WTC11 (cell line): Measurements from ENCODE around the gene PRRC2B. TPM values are rescaled to one million over a fixed set of nuclear protein-coding genes. Genes with fewer than 3 reads are reported as not detected.

Experiments
- ATAC-seq: fragments of 200-7000 bp; cut with Tn5 transposase; 2 replicates; pipeline ENCODE4 v1.10.0; 2021; ENCODE audit warnings: mild to moderate bottlenecking, moderate library complexity
- CTCF ChIA-PET: fragments of 300-600 bp; sonication (Branson Sonifier 250); formaldehyde crosslinking; loops from one replicate; lab custom pipeline; 2021; ENCODE audit warnings: antibody characterized with exemption; lab: Charles Lee
- POLR2A ChIA-PET: fragments of 350-600 bp; sonication (Branson Sonifier 250); formaldehyde crosslinking; loops from one replicate; lab custom pipeline; 2021; ENCODE audit warnings: antibody characterized with exemption; lab: Charles Lee
- DNase-seq: peaks from one replicate; pipeline ENCODE4 v3.0.0; 2021; ENCODE audit warnings: low spot score
- H3K27ac Mint-ChIP-seq: 2 replicates; pipeline ENCODE4 v1.8.0; 2021; ENCODE audit warnings: mixed read lengths
- H3K27me3 Mint-ChIP-seq: 2 replicates; pipeline ENCODE4 v1.8.0; 2021; ENCODE audit warnings: low read depth, mild to moderate bottlenecking, moderate library complexity, mixed read lengths
- H3K36me3 Mint-ChIP-seq: 2 replicates; pipeline ENCODE4 v1.8.0; 2021; ENCODE audit warnings: mixed read lengths
- H3K4me1 Mint-ChIP-seq: 2 replicates; pipeline ENCODE4 v1.8.0; 2022; ENCODE audit warnings: mixed read lengths
- H3K4me3 Mint-ChIP-seq: 2 replicates; pipeline ENCODE4 v1.8.0; 2021; ENCODE audit warnings: mild to moderate bottlenecking, moderate library complexity, mixed read lengths
- H3K9me3 Mint-ChIP-seq: 2 replicates; pipeline ENCODE4 v1.8.0; 2021; ENCODE audit warnings: mixed read lengths
- ATF3 ChIP-seq: sonication (generic); formaldehyde crosslinking; conservative IDR thresholded peaks from 2 replicates; pipeline ENCODE4 v1.8.1; 2022; ENCODE audit warnings: mild to moderate bottlenecking, missing genetic modification reagents
- CREB1 ChIP-seq: sonication (generic); formaldehyde crosslinking; IDR thresholded peaks from 2 replicates; pipeline ENCODE4 v1.8.0; 2023; ENCODE audit warnings: mild to moderate bottlenecking, missing genetic modification reagents
- FOXJ3 ChIP-seq: sonication (generic); formaldehyde crosslinking; IDR thresholded peaks from 2 replicates; pipeline ENCODE4 v1.9.0; 2021; ENCODE audit warnings: missing genetic modification reagents, mild to moderate bottlenecking, borderline replicate concordance
- HMGXB4 ChIP-seq: sonication (generic); formaldehyde crosslinking; IDR thresholded peaks from 2 replicates; pipeline ENCODE4 v1.8.1; 2023; ENCODE audit warnings: mild to moderate bottlenecking, moderate library complexity, missing genetic modification reagents
- JUN ChIP-seq: sonication (generic); formaldehyde crosslinking; IDR thresholded peaks from 2 replicates; pipeline ENCODE4 v1.8.0; 2023; ENCODE audit warnings: mild to moderate bottlenecking, missing genetic modification reagents
- NFATC4 ChIP-seq: fragments of 250-450 bp; sonication (Bioruptor Pico); IDR thresholded peaks from 2 replicates; pipeline ENCODE4 v1.9.0; 2021; ENCODE audit warnings: mild to moderate bottlenecking
- NFYB ChIP-seq: sonication (generic); formaldehyde crosslinking; conservative IDR thresholded peaks from 2 replicates; pipeline ENCODE4 v1.8.0; 2022; ENCODE audit warnings: low read depth, missing genetic modification reagents
- PRDM15 ChIP-seq: sonication (generic); formaldehyde crosslinking; IDR thresholded peaks from 2 replicates; pipeline ENCODE4 v1.8.0; 2022; ENCODE audit warnings: missing genetic modification reagents
- RELA ChIP-seq: sonication (generic); formaldehyde crosslinking; IDR thresholded peaks from 2 replicates; pipeline ENCODE4 v1.8.1; 2022; ENCODE audit warnings: missing genetic modification reagents, mild to moderate bottlenecking, borderline replicate concordance
- RORB ChIP-seq: fragments of 250-450 bp; sonication (Bioruptor Pico); IDR thresholded peaks from 2 replicates; pipeline ENCODE4 v1.9.0; 2021; ENCODE audit warnings: mild to moderate bottlenecking
- SMAD3 ChIP-seq: sonication (generic); formaldehyde crosslinking; IDR thresholded peaks from 2 replicates; pipeline ENCODE4 v1.8.0; 2022; ENCODE audit warnings: missing genetic modification reagents, mild to moderate bottlenecking, borderline replicate concordance
- SOX15 ChIP-seq: fragments of 250-450 bp; sonication (Bioruptor Pico); IDR thresholded peaks from 2 replicates; pipeline ENCODE4 v1.9.0; 2021; ENCODE audit warnings: mild to moderate bottlenecking
- TEAD1 ChIP-seq: sonication (generic); formaldehyde crosslinking; IDR thresholded peaks from 2 replicates; pipeline ENCODE4 v1.8.0; 2022; ENCODE audit warnings: mild to moderate bottlenecking, missing genetic modification reagents
- ZBTB21 ChIP-seq: sonication (generic); formaldehyde crosslinking; IDR thresholded peaks from 2 replicates; pipeline ENCODE4 v1.8.1; 2023; ENCODE audit warnings: mild to moderate bottlenecking, missing genetic modification reagents, borderline replicate concordance
- ZNF138 ChIP-seq: sonication (generic); formaldehyde crosslinking; conservative IDR thresholded peaks from 2 replicates; pipeline ENCODE4 v1.8.1; 2022; ENCODE audit warnings: mild to moderate bottlenecking, moderate library complexity, missing genetic modification reagents
- ZNF317 ChIP-seq: sonication (generic); formaldehyde crosslinking; IDR thresholded peaks from 2 replicates; pipeline ENCODE4 v1.8.1; 2023; ENCODE audit warnings: low read depth, mild to moderate bottlenecking, moderate library complexity, missing genetic modification reagents, borderline replicate concordance
- ZNF423 ChIP-seq: fragments of 250-450 bp; sonication (Bioruptor Pico); IDR thresholded peaks from 2 replicates; pipeline ENCODE4 v2.1.2; 2022; ENCODE audit warnings: mild to moderate bottlenecking, moderate library complexity
- total RNA-seq: library from RNA; stranded (reverse); gene quantifications from 3 replicates; pipeline ENCODE4 v1.2.3, GENCODE V29; 2021
- TF ChIP-seq, protein P1 (sequence below): fragments of 250-450 bp; sonication (Bioruptor Pico); conservative IDR thresholded peaks from 2 replicates; pipeline ENCODE4 v1.9.0; 2021; ENCODE audit warnings: mild to moderate bottlenecking
- TF ChIP-seq, protein P2 (sequence below): sonication (generic); formaldehyde crosslinking; IDR thresholded peaks from 2 replicates; pipeline ENCODE4 v1.8.1; 2023; ENCODE audit warnings: mild to moderate bottlenecking, missing genetic modification reagents

PRRC2B gene
- total RNA-seq, 1 experiment from 2014 or later, result 272 TPM

DNA sequence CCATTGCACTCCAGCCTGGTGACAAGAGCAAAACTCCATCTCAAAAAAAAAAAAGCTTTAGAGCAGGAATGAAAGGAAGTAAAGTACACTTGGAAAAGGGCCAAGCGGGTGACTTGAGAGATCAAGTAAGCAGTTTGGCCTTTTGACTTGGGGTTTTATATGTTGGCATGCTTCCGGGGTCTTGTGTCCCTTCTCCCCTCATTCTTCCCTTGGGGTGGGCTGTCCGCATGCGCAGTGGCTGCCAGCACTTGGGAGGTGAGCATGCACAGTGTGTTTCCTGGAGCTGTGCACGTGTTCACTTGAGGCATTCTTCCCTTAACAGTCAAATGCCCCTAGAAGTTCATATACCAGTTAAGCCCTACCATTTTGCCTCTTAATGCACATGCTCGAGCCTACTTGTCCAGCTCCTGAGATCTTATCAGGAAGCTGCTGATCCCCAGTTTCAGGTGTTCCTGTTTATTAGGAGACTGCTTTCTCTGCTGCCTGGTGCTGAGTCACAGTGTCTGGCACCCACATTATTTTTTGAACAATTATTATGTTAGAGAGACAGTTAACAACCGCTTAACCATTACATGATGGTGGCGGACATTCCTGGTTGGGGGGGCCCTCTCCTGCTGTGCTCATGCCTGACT, 32.6 kb upstream of the PRRC2B start:
- peak; percentile 3 for DNase-seq
- no peak for ATAC-seq
- peaks cover 20% of the 10 kb centered on the region for H3K4me1 Mint-ChIP-seq
- H3K27ac Mint-ChIP-seq, result no peak overlapping the region
- H3K4me3 Mint-ChIP-seq, result no peak overlapping the region
- TF ChIP-seq TEAD1 (CRISPR knock-in tag) (no peak), JUN (CRISPR knock-in tag) (no peak), ATF3 (CRISPR knock-in tag) (no peak)
- H3K27me3 Mint-ChIP-seq, result no peaks in the 10 kb centered on the region
- H3K36me3 Mint-ChIP-seq, result no peaks in the 10 kb centered on the region
- ChIA-PET CTCF (interaction anchor here (3.8 kb wide), 1 partner anchor 12 kb away, joined by 19 read pairs; no protein-coding TSS in a partner anchor), POLR2A (interaction anchor here (0.6 kb wide), 2 partner anchors 60 to 142 kb away, joined by 3 read pairs; no protein-coding TSS in a partner anchor)
- no peaks in the 10 kb centered on the region for H3K9me3 Mint-ChIP-seq

DNA sequence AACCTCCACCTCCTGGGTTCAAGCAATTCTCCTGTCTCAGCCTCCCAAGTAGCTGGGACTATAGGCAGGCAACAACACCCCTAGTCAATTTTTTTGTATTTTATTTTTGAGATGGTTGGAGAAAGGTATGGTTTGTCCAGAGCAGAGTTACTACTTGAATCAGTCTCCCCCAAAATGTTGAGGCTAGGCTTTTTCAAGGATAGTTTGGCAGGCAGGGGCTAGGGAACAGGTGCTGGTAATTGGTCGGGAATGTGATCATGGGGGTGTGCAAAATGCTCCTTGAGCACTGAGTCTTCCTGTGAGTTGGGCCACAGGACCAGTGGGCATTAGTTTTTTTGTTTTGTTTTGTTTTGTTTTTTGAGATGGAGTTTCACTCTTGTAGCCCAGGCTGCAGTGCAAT, 28.3 kb upstream of the PRRC2B start:
- POLR2A ChIA-PET, result no interaction called here
- DNase-seq (no peak), ATAC-seq (no peak)
- Mint-ChIP-seq H3K4me3 (no peak overlapping the region), H3K27me3 (no peaks in the 10 kb centered on the region), H3K27ac (no peak overlapping the region), H3K36me3 (no peaks in the 10 kb centered on the region), H3K4me1 (peaks cover 8% of the 10 kb centered on the region), H3K9me3 (no peaks in the 10 kb centered on the region)
- CTCF ChIA-PET, result interaction anchor here (0.6 to 2.2 kb wide), 5 partner anchors 15 to 1113 kb away, joined by 3 to 19 read pairs (median 4); no protein-coding TSS in a partner anchor
- TF ChIP-seq PRDM15 (CRISPR knock-in tag), result no peak
- no peak for TF ChIP-seq ZNF317 (CRISPR knock-in tag)
- TF ChIP-seq ZNF138 (CRISPR knock-in tag), result no peak

- CTCF ChIA-PET, result interaction anchor here (0.5 to 2.8 kb wide), 17 partner anchors 15 to 136 kb away, joined by 3 to 19 read pairs (median 4); partner anchors contain the start of gene POMT1
- H3K9me3 Mint-ChIP-seq, result peaks cover under 1% of the 10 kb centered on the region; the same call in 1 of the 2 replicates
- peak; percentile 58 for DNase-seq
- peak; percentile 97 for ATAC-seq
- peaks cover 9% of the 10 kb centered on the region for H3K4me1 Mint-ChIP-seq
- POLR2A ChIA-PET, result no interaction called here
- H3K27ac Mint-ChIP-seq, result peak overlapping the region; percentile 59
- H3K27me3 Mint-ChIP-seq, result no peaks in the 10 kb centered on the region; the same call in 1 of the 2 replicates
- no peak overlapping the region for H3K4me3 Mint-ChIP-seq
- H3K36me3 Mint-ChIP-seq, result peaks cover under 1% of the 10 kb centered on the region; the same call in 1 of the 2 replicates
- TF ChIP-seq SMAD3 (no peak), ZBTB21 (CRISPR knock-in tag) (no peak), SOX15 (CRISPR knock-in tag) (no peak), NFYB (CRISPR knock-in tag) (no peak), RELA (CRISPR knock-in tag) (no peak), CREB1 (no peak), HMGXB4 (no peak), FOXJ3 (CRISPR knock-in tag) (no peak), NFATC4 (CRISPR knock-in tag) (no peak), ATF3 (CRISPR knock-in tag) (no peak), RORB (CRISPR knock-in tag) (no peak), ZNF423 (CRISPR knock-in tag) (no peak)
- TF ChIP-seq, protein P1, sequence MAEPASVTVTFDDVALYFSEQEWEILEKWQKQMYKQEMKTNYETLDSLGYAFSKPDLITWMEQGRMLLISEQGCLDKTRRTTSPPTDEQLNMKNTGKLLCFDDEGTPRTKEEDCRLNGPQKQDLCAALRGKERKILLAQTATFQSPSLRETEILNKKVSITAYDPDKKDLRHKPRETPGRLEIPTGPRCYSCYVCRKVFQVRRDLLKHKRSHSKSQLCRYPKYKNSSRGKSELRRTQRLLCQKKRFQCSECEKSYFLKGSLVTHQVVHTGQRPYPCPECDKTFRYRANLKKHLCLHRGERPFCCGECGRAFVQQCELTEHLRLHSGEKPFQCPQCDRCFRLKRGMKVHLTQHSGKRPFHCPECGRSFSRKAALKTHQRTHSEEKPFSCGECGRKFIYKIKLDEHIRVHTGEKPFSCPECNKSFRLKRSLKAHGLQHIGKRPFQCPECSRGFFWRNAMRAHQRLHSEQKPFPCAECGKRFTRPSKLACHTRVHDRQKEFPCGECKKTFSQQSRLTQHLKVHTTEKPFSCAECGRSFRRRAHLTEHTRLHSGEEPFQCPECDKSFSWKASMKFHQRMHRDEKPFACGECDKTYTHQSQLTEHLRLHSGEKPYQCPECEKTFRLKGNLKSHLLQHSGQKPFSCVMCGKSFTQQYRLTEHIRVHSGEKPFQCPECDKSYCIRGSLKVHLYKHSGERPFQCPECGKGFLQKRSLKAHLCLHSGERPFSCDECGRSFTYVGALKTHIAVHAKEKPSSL (CRISPR knock-in tag), result no peak
- TF ChIP-seq, protein P2, sequence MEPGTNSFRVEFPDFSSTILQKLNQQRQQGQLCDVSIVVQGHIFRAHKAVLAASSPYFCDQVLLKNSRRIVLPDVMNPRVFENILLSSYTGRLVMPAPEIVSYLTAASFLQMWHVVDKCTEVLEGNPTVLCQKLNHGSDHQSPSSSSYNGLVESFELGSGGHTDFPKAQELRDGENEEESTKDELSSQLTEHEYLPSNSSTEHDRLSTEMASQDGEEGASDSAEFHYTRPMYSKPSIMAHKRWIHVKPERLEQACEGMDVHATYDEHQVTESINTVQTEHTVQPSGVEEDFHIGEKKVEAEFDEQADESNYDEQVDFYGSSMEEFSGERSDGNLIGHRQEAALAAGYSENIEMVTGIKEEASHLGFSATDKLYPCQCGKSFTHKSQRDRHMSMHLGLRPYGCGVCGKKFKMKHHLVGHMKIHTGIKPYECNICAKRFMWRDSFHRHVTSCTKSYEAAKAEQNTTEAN (CRISPR knock-in tag), result no peak
- TF ChIP-seq, all 79 proteins: peak for 0
These were observed 27.0 kb upstream of the PRRC2B start for GRCh38 chr9:131366761-131367401.
